Vagina (tissue), 2 donors: Measurements from ENCODE around the gene SH3D19.

Experiments
- POLR2AphosphoS5 ChIP-seq, 2 donors: sonication (generic); formaldehyde crosslinking; IDR thresholded peaks; one replicate each; pipeline ENCODE4 v1.9.0; 2017; ENCODE audit warnings: antibody characterized with exemption in 2 of 2, mild to moderate bottlenecking in 2 of 2, low read depth in 1 of 2; ENCODE audit not compliant: insufficient read depth in 1 of 2
- TF ChIP-seq, protein P1 (sequence below), 3 experiments: fragments of 450-650 bp in 2 of 3; fragments of 200-600 bp in 1 of 3; sonication (generic) in 1 of 3; IDR thresholded peaks; one replicate each; pipeline ENCODE4 v1.5.1; 2017 to 2019; ENCODE audit warnings: antibody characterized with exemption in 3 of 3, mild to moderate bottlenecking in 2 of 3, moderate library complexity in 2 of 3

- TF ChIP-seq, protein P1, sequence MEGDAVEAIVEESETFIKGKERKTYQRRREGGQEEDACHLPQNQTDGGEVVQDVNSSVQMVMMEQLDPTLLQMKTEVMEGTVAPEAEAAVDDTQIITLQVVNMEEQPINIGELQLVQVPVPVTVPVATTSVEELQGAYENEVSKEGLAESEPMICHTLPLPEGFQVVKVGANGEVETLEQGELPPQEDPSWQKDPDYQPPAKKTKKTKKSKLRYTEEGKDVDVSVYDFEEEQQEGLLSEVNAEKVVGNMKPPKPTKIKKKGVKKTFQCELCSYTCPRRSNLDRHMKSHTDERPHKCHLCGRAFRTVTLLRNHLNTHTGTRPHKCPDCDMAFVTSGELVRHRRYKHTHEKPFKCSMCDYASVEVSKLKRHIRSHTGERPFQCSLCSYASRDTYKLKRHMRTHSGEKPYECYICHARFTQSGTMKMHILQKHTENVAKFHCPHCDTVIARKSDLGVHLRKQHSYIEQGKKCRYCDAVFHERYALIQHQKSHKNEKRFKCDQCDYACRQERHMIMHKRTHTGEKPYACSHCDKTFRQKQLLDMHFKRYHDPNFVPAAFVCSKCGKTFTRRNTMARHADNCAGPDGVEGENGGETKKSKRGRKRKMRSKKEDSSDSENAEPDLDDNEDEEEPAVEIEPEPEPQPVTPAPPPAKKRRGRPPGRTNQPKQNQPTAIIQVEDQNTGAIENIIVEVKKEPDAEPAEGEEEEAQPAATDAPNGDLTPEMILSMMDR (IDR thresholded peaks at IDR 0.05) = no peak
- no peak for TF ChIP-seq POLR2AphosphoS5 (IDR thresholded peaks at IDR 0.05; ENCODE audit: insufficient read depth in 1 of 2, low read depth in 1 of 2)
These were observed 58.3 kb downstream of the SH3D19 start for GRCh38 chr4:151267104-151267503.
